HG02571 (cell line): Measurements from ENCODE around the gene GLRX5.

Experiments
- ATAC-seq: cut with Tn5 transposase; IDR thresholded peaks from one replicate; pipeline ENCODE4 v1.9.1; 2021; ENCODE audit warnings: mild to moderate bottlenecking, moderate library complexity; ENCODE audit not compliant: unreplicated experiment

The GLRX5 gene

GRCh38 chr14:95531969-95532368 is 2.9 kb upstream of the GLRX5 start:
- no peak for ATAC-seq

- no peak for ATAC-seq
These were observed 1.4 kb upstream of the GLRX5 start for GRCh38 chr14:95533391-95533821.

GRCh38 chr14:95533822-95534221 is 1.0 kb upstream of the GLRX5 start:
- ATAC-seq, result no peak

- ATAC-seq, result no peak
These were observed 574 bp downstream of the GLRX5 start for GRCh38 chr14:95535226-95536021.

GRCh38 chr14:95536036-95536593 is 1.3 kb downstream of the GLRX5 start:
- ATAC-seq, result no peak

- ATAC-seq, result no peak
These were observed 1.8 kb downstream of the GLRX5 start for GRCh38 chr14:95536671-95537070.

- no peak for ATAC-seq
These were observed 2.6 kb downstream of the GLRX5 start for GRCh38 chr14:95537298-95538089.

- no peak for ATAC-seq
These were observed 4.1 kb downstream of the GLRX5 start for GRCh38 chr14:95538801-95539509.

- ATAC-seq, result no peak
These were observed 5.5 kb downstream of the GLRX5 start for GRCh38 chr14:95540236-95540855.

- ATAC-seq, result no peak
These were observed 6.5 kb downstream of the GLRX5 start for GRCh38 chr14:95541346-95541745.

GRCh38 chr14:95541932-95542930 is 7.4 kb downstream of the GLRX5 start:
- no peak for ATAC-seq

GRCh38 chr14:95543021-95543420 is 8.2 kb downstream of the GLRX5 start:
- ATAC-seq, result no peak

- ATAC-seq, result no peak
These were observed 9.7 kb downstream of the GLRX5 start for GRCh38 chr14:95544588-95544987.

GRCh38 chr14:95545515-95546168 is 10.8 kb downstream of the GLRX5 start:
- no peak for ATAC-seq

GRCh38 chr14:95547272-95547625 is 12.4 kb downstream of the GLRX5 start:
- no peak for ATAC-seq

GRCh38 chr14:95547626-95548327 is 12.9 kb downstream of the GLRX5 start:
- ATAC-seq, result no peak

GRCh38 chr14:95548328-95548929 is 13.6 kb downstream of the GLRX5 start:
- no peak for ATAC-seq
